GM12875 (cell line): ENCODE measurements around the gene AP2S1.
"Not testable (repeated sequence)": the region's sequence is repeated elsewhere in the genome, so short reads cannot be mapped to it uniquely, and the experiment has no call there.

Experiments
- H3K4me3 ChIP-seq: one replicate; pipeline ENCODE4 v1.5.1; 2011; ENCODE audit warnings: low read depth, low read length, control low read depth
- TF ChIP-seq, protein P1 (sequence below): IDR thresholded peaks from 2 replicates; pipeline ENCODE4 v1.5.1; 2011; ENCODE audit warnings: low read depth, mild to moderate bottlenecking, control low read depth, inconsistent platforms, low read length, moderate library complexity, borderline replicate concordance; ENCODE audit not compliant: insufficient read depth

Gene AP2S1

DNA sequence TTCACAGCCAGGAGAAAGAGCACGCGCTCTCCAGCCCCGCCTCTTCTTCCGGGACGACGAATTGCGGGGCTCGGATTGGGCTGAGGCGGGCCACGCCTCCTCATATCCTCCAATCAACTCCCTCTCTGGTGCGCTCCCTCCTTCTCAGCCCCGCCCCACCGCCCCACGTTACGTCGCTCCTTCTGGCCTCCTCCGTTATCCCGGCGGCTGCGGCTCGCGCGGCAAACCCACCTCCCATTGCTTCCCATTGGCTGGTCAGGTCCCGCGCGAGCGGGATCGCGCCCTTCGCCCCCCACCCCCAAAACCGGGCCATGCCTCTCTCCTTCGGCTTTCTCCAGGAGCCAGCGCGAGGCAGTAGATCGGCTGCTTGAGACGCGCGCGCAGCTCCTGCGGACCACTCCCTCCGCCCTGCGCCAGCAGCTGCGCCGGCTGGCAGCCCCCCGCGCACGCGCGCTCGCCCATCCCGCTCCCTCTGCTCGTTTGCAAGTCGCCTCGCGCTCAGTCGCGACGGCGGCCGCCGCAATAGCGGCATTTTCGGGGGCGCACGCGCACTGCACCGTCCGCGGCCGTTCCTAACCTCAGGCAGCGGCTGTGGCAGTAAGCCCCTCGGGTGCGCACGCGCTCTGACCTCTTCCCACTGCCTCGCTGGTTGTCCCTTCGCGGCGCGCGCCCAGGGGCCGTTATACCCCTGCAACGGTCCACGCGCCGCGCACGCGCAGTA is 9.6 kb upstream of the AP2S1 start:
- H3K4me3 ChIP-seq: peak overlapping the region; percentile 91
- TF ChIP-seq, protein P1, sequence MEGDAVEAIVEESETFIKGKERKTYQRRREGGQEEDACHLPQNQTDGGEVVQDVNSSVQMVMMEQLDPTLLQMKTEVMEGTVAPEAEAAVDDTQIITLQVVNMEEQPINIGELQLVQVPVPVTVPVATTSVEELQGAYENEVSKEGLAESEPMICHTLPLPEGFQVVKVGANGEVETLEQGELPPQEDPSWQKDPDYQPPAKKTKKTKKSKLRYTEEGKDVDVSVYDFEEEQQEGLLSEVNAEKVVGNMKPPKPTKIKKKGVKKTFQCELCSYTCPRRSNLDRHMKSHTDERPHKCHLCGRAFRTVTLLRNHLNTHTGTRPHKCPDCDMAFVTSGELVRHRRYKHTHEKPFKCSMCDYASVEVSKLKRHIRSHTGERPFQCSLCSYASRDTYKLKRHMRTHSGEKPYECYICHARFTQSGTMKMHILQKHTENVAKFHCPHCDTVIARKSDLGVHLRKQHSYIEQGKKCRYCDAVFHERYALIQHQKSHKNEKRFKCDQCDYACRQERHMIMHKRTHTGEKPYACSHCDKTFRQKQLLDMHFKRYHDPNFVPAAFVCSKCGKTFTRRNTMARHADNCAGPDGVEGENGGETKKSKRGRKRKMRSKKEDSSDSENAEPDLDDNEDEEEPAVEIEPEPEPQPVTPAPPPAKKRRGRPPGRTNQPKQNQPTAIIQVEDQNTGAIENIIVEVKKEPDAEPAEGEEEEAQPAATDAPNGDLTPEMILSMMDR: no peak

DNA sequence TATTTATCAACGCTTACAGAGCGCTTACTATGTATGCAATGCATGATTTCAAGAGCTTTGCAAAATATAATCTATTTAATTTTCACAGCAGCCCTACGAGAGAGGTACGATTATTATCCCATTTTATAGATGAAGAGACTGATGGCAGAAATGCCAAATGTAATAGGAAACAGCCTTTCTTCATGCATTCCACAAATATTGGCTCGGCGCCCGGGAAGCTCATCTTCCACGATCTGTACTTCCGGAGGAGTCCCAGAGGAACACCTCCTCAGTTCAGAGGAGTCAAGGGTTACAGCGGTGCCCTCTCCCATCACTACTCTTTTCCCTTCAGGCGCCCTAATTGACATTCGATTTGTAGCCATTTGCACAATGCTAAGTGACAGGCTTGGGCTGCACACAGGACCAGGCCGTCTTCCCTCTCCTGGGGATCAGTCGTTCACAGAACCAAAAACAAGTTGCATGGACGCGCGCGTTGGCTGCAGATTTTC is 9.0 kb upstream of the AP2S1 start:
- H3K4me3 ChIP-seq: peak overlapping the region; percentile 30
- TF ChIP-seq, protein P1: no peak

DNA sequence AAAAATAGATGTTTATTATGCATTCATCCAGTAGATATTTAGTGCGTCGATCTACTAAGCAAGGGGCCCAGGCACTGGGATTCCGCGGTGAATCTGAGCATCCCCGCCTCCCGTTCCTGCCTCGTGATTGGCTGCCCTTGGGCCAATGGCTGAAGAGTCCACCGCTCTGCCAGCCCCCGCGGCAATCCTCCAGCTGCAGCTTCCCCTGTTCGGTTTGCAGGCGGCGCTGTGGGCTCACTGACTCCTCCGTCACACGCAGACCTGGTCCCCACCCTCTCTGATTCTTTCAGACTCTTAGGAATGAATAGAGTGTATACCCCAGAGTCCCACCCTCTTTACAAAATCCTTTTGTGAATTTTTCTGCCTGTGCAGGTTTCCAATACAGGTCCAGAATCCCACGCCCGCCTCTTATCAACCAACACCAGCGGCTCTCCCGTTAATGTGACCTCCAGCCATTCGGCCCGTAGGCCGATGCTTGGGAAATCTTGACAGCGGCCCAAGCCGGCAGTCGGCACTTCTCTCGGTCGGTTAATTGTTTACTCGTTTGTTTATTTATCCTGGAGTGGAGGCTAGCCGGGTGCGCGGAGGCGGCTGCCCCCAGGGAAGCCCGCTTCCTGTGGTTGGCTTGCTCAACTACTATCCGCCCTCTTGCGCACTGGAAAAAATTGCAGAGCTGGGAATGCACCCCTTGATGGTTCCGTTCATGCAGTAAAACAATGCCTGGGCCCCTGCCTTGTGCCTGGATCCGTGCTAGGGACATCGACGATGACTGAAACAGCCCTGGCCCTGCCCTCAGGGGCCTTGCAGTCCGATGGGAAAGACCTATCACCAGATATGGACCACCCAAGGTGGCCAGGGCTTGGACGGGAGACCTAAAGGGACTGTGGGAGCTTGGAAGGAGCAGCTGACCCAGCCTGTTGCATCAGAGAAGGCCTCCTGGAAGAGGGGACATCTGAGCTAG is 5.7 kb upstream of the AP2S1 start:
- H3K4me3 ChIP-seq: peak overlapping the region; percentile 27
- TF ChIP-seq, protein P1: peak; percentile 84

DNA sequence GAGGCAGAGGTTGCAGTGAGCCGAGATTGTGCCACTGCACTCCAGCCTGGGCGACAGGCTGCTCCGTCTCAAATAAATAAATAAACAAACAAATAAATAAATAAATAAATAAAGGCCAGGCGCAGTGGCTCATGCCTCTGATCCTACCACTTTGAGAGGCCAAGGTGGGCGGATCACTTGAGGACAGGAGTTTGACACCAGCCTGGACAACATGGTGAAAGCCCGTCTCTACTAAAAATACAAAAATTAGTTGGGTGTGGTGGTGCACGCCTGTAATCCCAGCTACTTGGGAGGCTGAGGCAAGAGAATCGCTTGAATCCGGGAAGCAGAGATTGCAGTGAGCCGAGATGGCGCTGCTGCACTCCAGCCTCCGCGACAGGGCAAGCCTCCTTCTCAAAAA is 4.1 kb upstream of the AP2S1 start:
- not testable (repeated sequence) for H3K4me3 ChIP-seq

DNA sequence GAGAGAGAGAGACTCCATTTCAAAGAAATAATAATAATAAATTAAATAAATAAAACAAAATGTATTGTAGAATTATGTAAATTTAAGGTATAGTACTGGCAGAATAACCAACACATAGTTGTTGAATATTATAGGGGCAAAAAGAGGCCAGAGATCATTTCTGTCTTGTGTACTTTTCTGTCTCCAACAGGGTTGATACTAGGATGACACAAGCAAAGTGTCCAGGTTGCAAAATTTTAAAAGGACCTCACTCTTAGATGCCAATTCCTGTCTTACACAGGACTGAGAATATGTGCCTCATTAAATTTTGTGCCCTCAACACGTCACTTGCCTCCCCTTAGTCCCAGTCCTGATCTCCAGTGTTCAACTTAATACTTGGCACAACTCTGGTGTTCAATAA is 2.2 kb upstream of the AP2S1 start:
- TF ChIP-seq, protein P1: no peak
- H3K4me3 ChIP-seq: no peak overlapping the region

DNA sequence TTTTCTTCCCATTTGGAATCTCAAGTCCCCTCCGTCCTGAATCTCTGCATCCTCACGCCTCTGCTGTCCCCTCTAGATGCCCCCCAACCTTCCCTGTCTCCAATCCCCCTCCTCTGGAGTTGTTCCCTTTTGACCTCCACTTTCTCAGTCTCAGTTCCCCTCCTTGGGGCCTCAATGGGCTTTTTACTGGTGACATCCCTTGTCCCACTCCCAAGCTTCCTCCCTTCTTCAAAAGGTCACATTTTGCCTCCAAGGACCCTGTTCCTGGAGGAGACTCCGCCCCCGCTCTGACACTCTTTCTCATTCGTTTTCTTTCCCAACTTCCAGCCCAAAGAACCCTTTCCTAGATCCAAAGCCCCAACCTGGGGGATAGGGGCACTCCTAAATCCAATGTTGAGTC is 1.0 kb downstream of the AP2S1 start:
- H3K4me3 ChIP-seq: peak overlapping the region; percentile 89
- TF ChIP-seq, protein P1: no peak

DNA sequence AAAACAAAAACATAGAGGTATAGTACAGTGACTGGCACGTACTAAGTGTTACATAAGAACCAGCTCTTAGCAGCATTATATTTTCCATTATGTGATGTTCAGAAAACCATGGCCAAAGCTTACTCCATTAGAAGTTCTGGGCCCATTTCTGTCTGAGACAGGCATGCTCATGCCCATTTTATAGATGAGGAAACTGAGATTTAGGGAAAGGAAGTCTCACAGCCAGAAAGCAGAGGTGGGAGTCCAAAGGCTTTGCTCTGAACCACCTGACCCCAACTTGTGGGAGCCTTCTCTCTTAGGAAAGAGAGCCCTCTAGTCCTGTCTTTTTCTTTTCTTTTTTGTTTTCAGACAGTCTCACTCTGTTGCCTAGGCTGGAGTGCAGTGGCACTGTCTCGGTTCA is 2.3 kb downstream of the AP2S1 start:
- no peak overlapping the region for H3K4me3 ChIP-seq
- TF ChIP-seq, protein P1: no peak
